T follicular helper cell (primary cell): ENCODE data around the gene NAA30.
"Not testable (repeated sequence)": the region's sequence is repeated elsewhere in the genome, so short reads cannot be mapped to it uniquely, and the experiment has no call there.

Experiments used
- DNase-seq: peaks from one replicate; pipeline ENCODE4 v3.0.0-alpha.2; 2020; ENCODE audit warnings: low read depth
- total RNA-seq, 2 experiments: gene quantifications; one replicate each; lab custom pipeline; 2026; lab: John Stamatoyannopoulos, UW

NAA30 gene
- 54.4 to 56.0 reads per million in 2 experiments for total RNA-seq

GRCh38 chr14:57390037-57390805, at the start of gene NAA30:
Gene NAA30, plus strand, starts transcription at chr14:57390586. Its CDS starts 372 bp downstream, at chr14:57390958.
- DNase-seq, result peak; percentile 95

DNA sequence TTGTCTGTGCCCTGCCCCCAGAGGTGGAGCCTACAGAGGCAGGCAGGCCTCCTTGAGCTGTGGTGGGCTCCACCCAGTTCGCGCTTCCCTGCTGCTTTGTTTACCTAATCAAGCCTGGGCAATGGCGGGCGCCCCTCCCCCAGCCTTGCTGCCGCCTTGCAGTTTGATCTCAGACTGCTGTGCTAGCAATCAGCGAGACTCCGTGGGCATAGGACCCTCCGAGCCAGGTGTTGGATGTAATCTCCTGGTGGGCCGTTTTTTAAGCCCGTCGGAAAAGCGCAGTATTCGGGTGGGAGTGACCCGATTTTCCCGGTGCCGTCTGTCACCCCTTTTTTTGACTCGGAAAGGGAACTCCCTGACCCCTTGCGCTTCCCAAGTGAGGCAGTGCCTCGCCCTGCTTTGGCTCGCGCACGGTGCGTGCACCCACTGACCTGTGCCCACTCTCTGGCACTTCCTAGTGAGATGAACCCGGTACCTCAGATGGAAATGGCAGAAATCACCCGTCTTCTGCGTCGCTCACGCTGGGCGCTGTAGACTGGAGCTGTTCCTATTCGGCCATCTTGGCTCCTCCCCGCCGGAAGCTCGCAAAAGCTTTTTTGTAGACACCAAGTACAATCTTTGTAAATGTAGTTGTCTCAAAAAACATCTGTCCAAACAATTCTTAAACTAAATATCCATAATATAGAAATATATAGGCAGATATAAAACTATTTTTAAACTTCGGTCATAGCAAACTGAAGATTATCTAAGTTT, 46.7 kb upstream of the NAA30 start:
- DNase-seq, result not testable (repeated sequence)

DNA sequence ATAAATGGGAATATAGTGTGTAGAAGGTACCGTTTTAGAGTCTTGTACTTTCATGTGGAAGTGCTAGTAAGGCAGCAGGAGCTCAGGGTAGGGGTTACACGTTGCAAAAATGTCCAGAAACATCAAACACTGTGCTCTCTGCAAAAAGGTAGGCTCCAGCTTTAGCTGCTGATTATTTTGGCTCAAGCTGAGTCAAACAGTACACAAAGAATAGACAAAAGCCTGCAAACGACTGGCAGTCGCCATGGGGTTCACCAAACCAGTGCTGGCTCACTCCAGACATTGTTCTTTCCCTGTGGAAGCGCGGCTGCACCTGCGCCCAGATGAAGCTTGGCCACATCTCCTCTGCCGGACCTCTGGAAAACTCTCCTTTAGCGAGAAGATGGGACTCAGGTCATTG, 45.3 kb upstream of the NAA30 start:
- DNase-seq, result no peak

GRCh38 chr14:57346741-57347140, 43.6 kb upstream of the NAA30 start:
- DNase-seq, result no peak

DNA sequence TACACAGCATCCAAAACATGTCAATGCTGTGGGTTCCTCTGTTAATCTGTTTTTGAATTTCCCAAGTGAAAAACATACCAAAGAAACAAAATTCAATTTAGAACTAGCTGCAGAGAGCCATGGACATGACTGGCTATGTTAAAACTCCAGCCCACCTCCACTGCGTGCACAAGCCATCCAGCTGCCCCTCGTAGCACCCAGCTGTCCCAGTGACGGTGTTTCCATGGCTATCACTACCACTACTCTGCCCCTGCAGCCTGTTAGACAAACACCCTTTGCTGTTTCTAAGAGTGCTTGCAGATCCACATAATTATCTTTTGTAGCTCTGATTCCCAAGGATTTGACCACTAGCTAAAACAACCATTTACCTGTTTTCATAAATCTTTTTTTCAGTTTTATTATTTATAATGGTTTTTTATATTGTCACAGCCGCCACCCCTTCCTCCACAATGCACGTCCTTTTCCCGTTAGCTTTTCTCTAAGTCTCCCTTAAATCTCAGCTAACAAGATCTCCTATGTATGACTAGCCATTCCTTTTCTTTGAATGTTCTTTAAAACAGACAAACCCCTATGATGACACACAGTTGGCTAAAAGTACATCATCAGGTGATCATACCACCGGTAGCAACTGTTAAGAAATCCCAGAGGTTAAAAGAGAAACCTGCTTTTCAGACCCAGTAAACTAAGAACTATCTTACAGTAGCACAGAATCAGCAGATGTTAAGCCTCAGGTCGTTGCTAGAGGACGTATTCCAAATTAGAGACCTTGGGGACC, 37.8 kb upstream of the NAA30 start:
- no peak for DNase-seq

- no peak for DNase-seq
Measured at GRCh38 chr14:57355081-57355800, 35.1 kb upstream of the NAA30 start.

GRCh38 chr14:57362361-57362760, 28.0 kb upstream of the NAA30 start:
- no peak for DNase-seq

GRCh38 chr14:57364659-57365450, 25.5 kb upstream of the NAA30 start:
- no peak for DNase-seq

GRCh38 chr14:57370187-57370586, 20.2 kb upstream of the NAA30 start:
- DNase-seq, result not testable (repeated sequence)

DNA sequence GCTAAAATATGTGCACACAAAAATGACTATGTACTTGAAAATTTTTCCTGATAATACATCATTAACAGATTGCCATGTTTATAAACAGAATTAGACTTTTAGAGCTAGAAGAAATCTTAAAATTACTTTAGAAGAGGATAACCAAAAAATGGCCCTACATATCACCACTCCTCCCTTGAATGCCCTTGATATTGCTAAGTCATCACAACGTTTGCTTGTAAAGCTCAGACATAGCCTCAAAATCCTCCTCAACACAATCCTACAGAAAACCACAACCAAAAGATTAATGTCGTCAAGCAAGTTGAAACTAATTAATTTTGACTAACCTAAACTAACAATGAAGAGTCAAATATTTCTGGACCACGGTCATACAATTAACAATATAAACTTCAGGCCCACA, 19.4 kb upstream of the NAA30 start:
- no peak for DNase-seq

GRCh38 chr14:57375156-57375555, 15.2 kb upstream of the NAA30 start:
- no peak for DNase-seq

DNA sequence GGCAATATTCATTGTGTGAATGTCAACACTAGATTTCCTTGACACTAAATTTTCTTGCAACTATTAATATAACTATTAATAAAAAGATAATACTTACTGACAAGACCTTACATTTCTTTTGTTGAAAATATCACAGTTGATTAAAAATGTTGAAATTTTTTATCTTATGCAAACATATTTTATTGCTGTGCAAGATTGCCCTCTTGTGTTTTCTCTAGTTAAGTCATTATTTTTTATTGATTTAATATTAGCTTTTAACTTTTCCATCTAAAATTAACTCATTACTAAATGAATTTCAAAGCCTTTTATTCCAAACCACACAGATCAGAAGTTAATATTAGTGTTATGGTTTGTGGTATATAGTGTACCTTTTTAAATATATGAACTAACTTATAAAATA, 11.7 kb upstream of the NAA30 start:
- DNase-seq, result no peak

DNA sequence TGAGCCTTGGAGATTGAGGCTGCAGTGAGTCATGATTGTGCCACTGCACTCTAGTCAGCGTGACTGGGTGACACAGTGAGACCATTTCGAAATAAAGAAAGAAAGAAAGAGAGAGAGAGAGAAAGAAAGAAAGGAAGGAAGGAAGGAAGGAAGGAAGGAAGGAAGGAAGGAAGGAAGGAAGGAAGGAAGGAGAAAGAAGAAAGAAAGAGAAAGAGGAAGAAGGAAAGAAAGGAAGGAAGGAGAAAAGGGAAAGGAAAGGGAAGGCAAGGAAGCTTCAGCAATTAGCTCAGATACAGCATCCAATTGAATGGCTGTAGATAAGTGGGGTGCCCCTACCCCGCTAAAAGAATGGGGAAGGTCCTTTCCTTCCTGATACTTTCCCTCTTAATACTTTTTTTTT, 9.5 kb upstream of the NAA30 start:
- no peak for DNase-seq

GRCh38 chr14:57382283-57382682, 8.1 kb upstream of the NAA30 start:
- DNase-seq, result no peak

DNA sequence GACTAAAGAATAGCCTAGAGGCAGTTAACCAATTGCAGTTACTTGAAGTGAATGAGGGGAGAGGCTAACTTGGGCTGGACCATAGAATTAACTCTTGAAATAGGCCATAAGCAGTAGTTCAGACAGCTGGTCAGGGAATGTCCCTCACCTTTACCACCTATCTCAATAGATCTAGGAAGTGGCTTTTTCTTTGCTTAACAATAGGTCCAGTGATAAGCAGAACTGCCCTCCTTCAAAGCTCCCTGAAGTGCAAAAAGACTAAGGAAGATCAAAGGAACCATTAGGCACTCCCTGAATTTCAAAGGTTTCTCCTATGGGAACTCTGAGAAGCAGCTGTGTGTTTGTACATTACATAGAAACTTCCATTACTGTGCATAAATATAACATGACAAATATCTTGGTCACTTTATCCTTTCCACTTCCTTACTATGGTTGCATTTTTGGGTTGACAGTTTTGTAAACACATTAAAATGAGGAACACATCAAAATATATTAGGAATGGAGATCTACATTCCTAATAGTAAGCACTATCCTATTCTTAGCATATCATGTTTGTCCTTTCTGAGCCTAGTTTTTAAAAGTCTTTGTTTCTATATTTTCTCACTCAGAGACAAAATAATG, 7.2 kb upstream of the NAA30 start:
- no peak for DNase-seq

- DNase-seq, result no peak
Measured at GRCh38 chr14:57388067-57388466, 2.3 kb upstream of the NAA30 start.

- no peak for DNase-seq
Measured at GRCh38 chr14:57389646-57390036, 745 bp upstream of the NAA30 start.

GRCh38 chr14:57390806-57391516, 575 bp downstream of the NAA30 start:
- peak; percentile 20 for DNase-seq

DNA sequence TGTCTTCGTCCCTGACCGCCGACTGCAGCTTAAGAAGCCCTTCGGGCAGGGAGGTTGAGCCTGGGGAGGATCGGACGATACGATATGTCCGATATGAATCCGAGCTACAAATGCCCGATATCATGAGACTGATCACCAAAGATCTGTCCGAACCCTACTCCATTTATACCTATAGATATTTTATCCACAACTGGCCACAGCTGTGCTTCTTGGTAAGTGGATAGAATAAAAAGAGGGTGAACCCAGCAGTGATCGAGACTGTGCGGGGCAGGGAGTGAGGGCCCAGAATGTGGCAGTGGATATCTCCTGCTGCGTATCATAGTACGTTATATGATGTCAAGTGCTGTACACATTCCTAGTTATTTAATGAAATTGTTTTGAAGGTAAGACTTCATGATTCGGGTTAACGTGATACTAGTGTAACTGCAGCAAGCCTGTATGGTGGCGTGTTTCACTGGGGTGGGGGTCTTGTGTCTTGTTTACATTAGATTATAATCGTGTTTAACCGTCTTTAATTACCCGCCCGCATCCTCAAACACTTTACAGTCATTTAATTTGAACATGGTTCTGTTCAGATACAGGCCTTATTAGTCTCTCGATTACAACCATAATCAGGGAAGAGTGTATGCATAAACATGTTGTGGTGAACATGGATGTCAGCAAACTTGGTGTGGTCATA, 1.3 kb downstream of the NAA30 start:
- no peak for DNase-seq
